HK-2 (cell line): ENCODE results near the gene PDE4B.

Experiments
- DNase-seq: peaks from one replicate; pipeline ENCODE4 v3.0.0-alpha.2; 2018; ENCODE audit not compliant: unreplicated experiment

PDE4B gene

GRCh38 chr1:66262208-66262963 is 469.7 kb downstream of the PDE4B start:
- DNase-seq, result no peak

GRCh38 chr1:66265268-66265667 is 472.6 kb downstream of the PDE4B start:
- DNase-seq, result no peak

GRCh38 chr1:66265796-66266195 is 473.1 kb downstream of the PDE4B start:
- DNase-seq, result no peak

GRCh38 chr1:66266350-66266749 is 473.7 kb downstream of the PDE4B start:
- DNase-seq, result no peak

- no peak for DNase-seq
Observed at GRCh38 chr1:66266756-66267155, 474.1 kb downstream of the PDE4B start.

GRCh38 chr1:66267201-66267940 is 474.7 kb downstream of the PDE4B start:
- no peak for DNase-seq

GRCh38 chr1:66269222-66269621 is 476.5 kb downstream of the PDE4B start:
- DNase-seq, result no peak

- no peak for DNase-seq
Observed at GRCh38 chr1:66270119-66270812, 477.6 kb downstream of the PDE4B start.

GRCh38 chr1:66271216-66271903 is 478.7 kb downstream of the PDE4B start:
- DNase-seq, result no peak

- no peak for DNase-seq
Observed at GRCh38 chr1:66271904-66272254, 479.2 kb downstream of the PDE4B start.

- DNase-seq, result no peak
Observed at GRCh38 chr1:66273656-66274055, 481.0 kb downstream of the PDE4B start.

GRCh38 chr1:66274634-66275033 is 481.9 kb downstream of the PDE4B start:
- DNase-seq, result no peak

GRCh38 chr1:66275083-66275482 is 482.4 kb downstream of the PDE4B start:
- DNase-seq, result no peak

- no peak for DNase-seq
Observed at GRCh38 chr1:66275601-66276023, 482.9 kb downstream of the PDE4B start.

GRCh38 chr1:66276218-66276617 is 483.5 kb downstream of the PDE4B start:
- no peak for DNase-seq

GRCh38 chr1:66278260-66279021 is 485.7 kb downstream of the PDE4B start:
- DNase-seq, result no peak

GRCh38 chr1:66281808-66282207 is 489.1 kb downstream of the PDE4B start:
- DNase-seq, result no peak

- no peak for DNase-seq
Observed at GRCh38 chr1:66282343-66282852, 489.7 kb downstream of the PDE4B start.

- DNase-seq, result no peak
Observed at GRCh38 chr1:66282891-66283621, 490.4 kb downstream of the PDE4B start.

GRCh38 chr1:66283622-66284041 is 490.9 kb downstream of the PDE4B start:
- DNase-seq, result no peak
